H1 (cell line): Measurements from ENCODE around the gene TMCO1. TPM values are rescaled to one million over a fixed set of nuclear protein-coding genes. Genes with fewer than 3 reads are reported as not detected.

ENCODE experiments used
- BCL11A ChIP-seq, 2 experiments: IDR thresholded peaks; one replicate each; pipeline ENCODE4 v1.6.1; 2011; ENCODE audit warnings: low read depth in 2 of 2, low read length in 2 of 2, mild to moderate bottlenecking in 2 of 2
- KDM4A ChIP-seq: IDR thresholded peaks from one replicate; pipeline ENCODE4 v1.7.1; 2012; ENCODE audit warnings: low read depth, mild to moderate bottlenecking, moderate library complexity, low read length, inconsistent platforms; ENCODE audit not compliant: severe bottlenecking
- SIRT6 ChIP-seq: IDR thresholded peaks from one replicate; pipeline ENCODE4 v1.7.1; 2012; ENCODE audit warnings: low read length, inconsistent platforms
- polyA plus RNA-seq, 7 experiments: library from polyadenylated mRNA; depleted of rRNA in 3 of 7; stranded (reverse) in 5 of 7; unstranded in 2 of 7; fragments of >200 nt in 5 of 7; fragments of 200-250 nt in 2 of 7; gene quantifications; 1 replicate in 5 of 7; 2 replicates in 1 of 7; 4 replicates in 1 of 7; pipeline versions ENCODE4 v1.2.1 to v1.2.3, GENCODE V29; 2011 to 2013; ENCODE audit warnings: missing spikeins in 2 of 7, mixed read lengths in 2 of 7
- total RNA-seq: library from RNA; stranded (reverse); fragmentation: NEBNext Ultra II Directional; extraction: Animal tissue kit (Norgen Biotek cat#: 25700); gene quantifications from 2 replicates; pipeline ENCODE4 v1.2.1, GENCODE V29; 2021

TMCO1 gene
- total and polyA plus RNA-seq, 2 of the 8 experiments (the other 6 are each of a cell fraction or from before 2014, with no cell fraction given) = 61.6 to 63.8 TPM

GRCh38 chr1:165699577-165699976 lies 69.1 kb downstream of the TMCO1 start (continued):
- TF ChIP-seq BCL11A (IDR thresholded peaks at IDR 0.05; ENCODE audit: low read depth in 2 of 2, low read length in 2 of 2) (no peak), SIRT6 (no peak), KDM4A (no peak)
